Aorta (tissue), 5 donors: ENCODE measurements around the gene SERPINE1. TPM values are rescaled to one million over a fixed set of nuclear protein-coding genes. Genes with fewer than 3 reads are reported as not detected.
"Not testable (repeated sequence)": the region's sequence is repeated elsewhere in the genome, so short reads cannot be mapped to it uniquely, and the experiment has no call there.

Experiments used
- ATAC-seq: fragments of 200-7000 bp; cut with Tn5 transposase; one replicate; pipeline ENCODE4 v1.9.1; 2022; ENCODE audit warnings: moderate library complexity; ENCODE audit not compliant: low FRiP score
- DNase-seq, 2 donors: peaks; one replicate each; pipeline ENCODE4 v3.0.0-alpha.2; 2020
- H3K27ac ChIP-seq, 2 donors: one replicate each; pipeline ENCODE4 v1.5.1; 2013; ENCODE audit warnings: low read length in 2 of 2, mild to moderate bottlenecking in 2 of 2, moderate library complexity in 2 of 2, control low read depth in 1 of 2, inconsistent platforms in 1 of 2, low read depth in 1 of 2
- H3K27me3 ChIP-seq, 2 donors: one replicate each; pipeline ENCODE4 v1.6.1; 2013; ENCODE audit warnings: control low read depth in 1 of 2, low read length in 1 of 2, mild to moderate bottlenecking in 1 of 2, moderate library complexity in 1 of 2; ENCODE audit not compliant: insufficient read depth in 2 of 2, control insufficient read depth in 1 of 2
- H3K36me3 ChIP-seq, 2 donors: one replicate each; pipeline ENCODE4 v1.6.1; 2013; ENCODE audit warnings: control low read depth in 1 of 2, low read length in 1 of 2, mild to moderate bottlenecking in 1 of 2; ENCODE audit not compliant: insufficient read depth in 2 of 2, control insufficient read depth in 1 of 2
- H3K4me1 ChIP-seq, 2 donors: one replicate each; pipeline ENCODE4 v1.6.1; 2013; ENCODE audit warnings: low read length in 2 of 2, control low read depth in 1 of 2, mild to moderate bottlenecking in 1 of 2, moderate library complexity in 1 of 2; ENCODE audit not compliant: insufficient read depth in 2 of 2, control insufficient read depth in 1 of 2
- H3K4me3 ChIP-seq, 2 donors: one replicate each; pipeline ENCODE4 v1.5.1; 2013; ENCODE audit warnings: low read length in 2 of 2, control low read depth in 1 of 2, mild to moderate bottlenecking in 1 of 2
- H3K9me3 ChIP-seq: one replicate; pipeline ENCODE4 v1.6.1; 2013; ENCODE audit warnings: mild to moderate bottlenecking, low read length; ENCODE audit not compliant: control insufficient read depth
- WGBS, 2 donors: extraction: QIAGEN DNeasy Blood & Tissue Kit; methylation state at CpG; one replicate each; pipeline ENCODE4 v1.1.7; 2013; 5-methylcytosine and 5-hydroxymethylcytosine counted together
- intact Hi-C, 2 donors: fragments of 100-400 bp; cut with DNase I; formaldehyde crosslinking; loops; one replicate each; pipeline versions ENCODE4 v1.14.2 to v1.15.0; 2022
- polyA plus RNA-seq, 2 donors: library from polyadenylated mRNA; stranded (reverse); fragments of 200-250 nt; gene quantifications; one replicate each; pipeline ENCODE4 v1.2.3, GENCODE V29; 2013
- total RNA-seq, 2 donors: library from RNA; stranded (reverse); fragmentation: NEBNext Ultra II Directional; extraction: Animal tissue kit (Norgen Biotek cat#: 25700); gene quantifications; one replicate each; pipeline ENCODE4 v1.2.1, GENCODE V29; 2021
- donor health status: healthy with polysubstance abuse.
- donor health status: Bipolar disorder and iron deficiency.
- donor health status: DM: no; HTN: no; CAD: no.
- donor health status: DM: no; HTN: no; CAD: no.
- donor health status: DM: yes; HTN: yes; CAD: no.

SERPINE1 gene
- total and polyA plus RNA-seq, 4 donors, result 57.1 to 693 (median 104) TPM

DNA sequence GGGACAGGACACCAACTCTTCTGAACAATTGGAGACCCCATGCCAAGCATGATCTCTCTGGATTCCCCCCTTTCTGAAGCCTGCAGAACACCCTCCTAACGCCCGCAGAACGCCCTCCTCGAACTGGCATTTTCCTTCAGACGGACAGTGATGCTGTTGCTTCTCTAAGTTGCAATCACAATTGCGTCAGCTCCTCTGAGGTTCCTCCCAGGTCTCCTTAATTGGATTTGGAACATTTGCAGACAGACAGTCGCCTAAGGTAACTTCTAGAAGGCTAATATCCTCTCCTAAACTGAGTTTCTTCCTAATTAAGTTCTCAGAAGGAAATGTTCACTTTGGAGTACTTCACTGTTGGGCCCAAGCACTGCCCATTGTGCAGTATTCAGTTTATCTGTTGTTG, 20.5 kb upstream of the SERPINE1 start:
- DNase-seq (no peak), ATAC-seq (no peak)
- intact Hi-C loops, result no loop called here
- no peak overlapping the region for H3K27ac ChIP-seq
- no peak overlapping the region for H3K4me3 ChIP-seq
- H3K36me3 ChIP-seq, result no peaks in the 10 kb centered on the region
- H3K27me3 ChIP-seq, result no peaks in the 10 kb centered on the region
- H3K9me3 ChIP-seq, result no peaks in the 10 kb centered on the region
- 92 to 93% methylated on average over 7 of the region's 7 CpGs for WGBS, 2 donors
- no peaks in the 10 kb centered on the region for H3K4me1 ChIP-seq

DNA sequence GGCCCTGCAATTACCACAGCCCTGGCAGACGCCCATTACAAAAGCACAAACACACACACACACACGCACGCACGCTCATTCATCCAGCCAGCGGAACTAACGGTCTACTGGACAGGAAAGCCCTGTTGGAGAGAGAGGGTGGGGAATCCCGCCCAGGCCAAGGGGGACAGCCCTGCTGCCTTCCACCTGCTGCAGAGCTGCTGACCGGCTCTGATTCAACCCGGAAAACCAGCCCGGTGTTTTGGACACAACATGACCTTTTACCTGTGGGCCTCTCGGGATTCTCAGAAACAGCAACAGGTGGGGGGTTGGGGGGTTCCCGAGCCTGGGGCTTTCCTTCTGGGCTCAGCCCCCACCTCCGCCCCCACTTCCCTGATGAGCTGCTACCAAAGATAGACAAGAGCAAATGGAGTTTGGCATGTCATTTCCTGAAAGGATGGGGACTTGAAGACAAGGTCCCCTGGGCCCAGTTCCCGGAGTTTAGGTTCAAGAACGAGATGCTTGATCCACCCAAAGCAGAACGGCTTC, 18.5 kb upstream of the SERPINE1 start:
- intact Hi-C loops, result no loop called here
- DNase-seq (no peak), ATAC-seq (peak; percentile 61)
- Histone ChIP-seq H3K36me3 (no peaks in the 10 kb centered on the region), H3K4me3 (no peak overlapping the region), H3K27ac (no peak overlapping the region), H3K4me1 (no peaks in the 10 kb centered on the region), H3K9me3 (no peaks in the 10 kb centered on the region), H3K27me3 (no peaks in the 10 kb centered on the region)
- 55 to 66% methylated on average over 16 of the region's 16 CpGs for WGBS, 2 donors

DNA sequence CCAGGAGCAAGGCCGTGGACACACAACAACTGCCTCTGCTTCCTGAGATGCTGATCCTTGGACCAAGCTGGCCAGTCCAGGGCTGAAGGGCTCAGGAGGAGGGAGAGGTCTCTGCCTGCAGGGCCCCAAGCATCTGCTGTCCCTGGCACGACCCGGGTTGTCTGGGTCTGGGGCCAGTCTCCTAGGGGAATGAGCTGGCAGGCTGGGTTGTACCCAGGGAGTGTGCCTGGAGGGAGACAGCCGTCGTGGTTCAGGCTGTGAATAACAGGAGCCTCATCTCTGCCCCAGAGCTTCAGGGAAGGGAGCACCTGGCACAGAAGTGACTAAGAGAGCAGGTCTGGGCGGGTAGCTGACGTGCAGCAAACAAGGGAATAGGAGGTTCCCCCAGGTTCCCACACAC, 17.9 kb upstream of the SERPINE1 start:
- 18 to 22% methylated on average over 7 of the region's 7 CpGs for WGBS, 2 donors
- Histone ChIP-seq H3K27ac (no peak overlapping the region), H3K4me1 (no peaks in the 10 kb centered on the region), H3K9me3 (no peaks in the 10 kb centered on the region), H3K4me3 (no peak overlapping the region), H3K27me3 (no peaks in the 10 kb centered on the region), H3K36me3 (no peaks in the 10 kb centered on the region)
- intact Hi-C loops, result no loop called here
- DNase-seq, result no peak
- ATAC-seq, result no peak

DNA sequence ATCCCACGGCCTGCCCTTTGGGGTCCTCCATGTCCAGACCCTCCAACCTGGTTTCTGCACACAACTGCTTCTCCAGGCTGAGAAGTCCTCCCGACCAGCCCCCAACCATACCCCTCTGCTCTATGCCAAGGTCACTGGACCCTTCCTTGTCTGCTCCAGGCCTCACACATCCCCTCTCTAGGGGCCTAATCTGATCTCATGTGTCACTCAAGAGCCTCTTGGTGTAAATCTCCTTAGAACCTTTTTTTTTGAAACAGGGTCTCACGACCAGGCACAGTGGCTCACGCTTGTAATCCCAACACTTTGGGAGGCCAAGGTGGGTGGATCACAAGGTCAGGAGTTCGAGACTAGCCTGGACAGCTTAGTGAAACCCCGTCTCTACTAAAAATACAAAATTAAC, 17.5 kb upstream of the SERPINE1 start:
- Histone ChIP-seq H3K27me3 (no peaks in the 10 kb centered on the region), H3K27ac (no peak overlapping the region), H3K36me3 (no peaks in the 10 kb centered on the region), H3K4me3 (no peak overlapping the region), H3K4me1 (no peaks in the 10 kb centered on the region), H3K9me3 (no peaks in the 10 kb centered on the region)
- intact Hi-C loops, result no loop called here
- DNase-seq (no peak), ATAC-seq (no peak)
- 86 to 88% methylated on average over 6 of the region's 6 CpGs for WGBS, 2 donors

DNA sequence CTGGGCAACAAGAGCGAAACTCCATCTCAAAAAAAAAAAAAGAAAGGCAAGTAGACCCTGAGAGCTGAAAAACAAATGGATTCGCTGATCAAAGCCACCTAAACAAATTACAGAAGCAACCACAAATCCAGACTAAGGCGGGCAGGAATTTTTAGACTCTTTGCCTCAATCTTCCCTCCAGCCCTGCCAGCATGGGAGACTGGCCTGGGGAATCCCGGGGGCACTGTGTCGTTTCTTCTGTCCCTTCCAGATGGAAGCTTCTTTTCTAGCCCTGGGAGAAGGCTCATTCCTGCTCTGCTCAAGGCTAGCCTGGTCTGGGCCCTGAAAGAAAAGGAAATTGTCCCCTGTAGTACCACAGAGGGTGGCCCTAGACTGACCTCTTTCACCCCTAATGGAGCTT, 15.6 kb upstream of the SERPINE1 start:
- 82 to 88% methylated on average over 5 of the region's 5 CpGs for WGBS, 2 donors
- ATAC-seq (no peak), DNase-seq (no peak)
- no peaks in the 10 kb centered on the region for H3K27me3 ChIP-seq
- H3K36me3 ChIP-seq, result no peaks in the 10 kb centered on the region
- intact Hi-C loops, result no loop called here
- H3K4me3 ChIP-seq, result no peak overlapping the region
- H3K27ac ChIP-seq, result peak overlapping the region in 1 of 2 donors; percentile 70
- H3K9me3 ChIP-seq, result no peaks in the 10 kb centered on the region
- H3K4me1 ChIP-seq, result no peaks in the 10 kb centered on the region

DNA sequence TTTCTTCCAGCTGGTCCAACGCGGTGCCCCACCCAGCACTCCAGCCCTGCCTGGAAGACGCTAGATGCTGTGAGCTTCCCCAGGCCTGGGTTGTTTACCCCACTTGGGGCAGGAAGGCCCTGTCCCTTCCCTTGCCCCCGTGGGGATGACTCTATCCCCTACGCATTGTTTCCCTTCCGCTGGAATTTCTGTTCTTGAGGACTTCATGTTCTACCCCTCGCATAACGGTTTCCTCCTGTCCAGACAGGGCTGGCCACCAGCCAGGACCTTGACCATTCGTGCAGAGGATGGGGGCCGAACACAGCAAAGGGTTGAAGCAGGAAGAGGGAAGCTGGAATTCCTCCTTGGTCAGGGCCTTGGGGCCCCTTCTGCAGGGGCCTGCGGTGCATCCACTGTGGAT, 14.7 kb upstream of the SERPINE1 start:
- no peaks in the 10 kb centered on the region for H3K4me1 ChIP-seq
- intact Hi-C loops, result no loop called here
- no peaks in the 10 kb centered on the region for H3K9me3 ChIP-seq
- DNase-seq, result peak in 1 of 2 donors; percentile 90
- H3K27ac ChIP-seq, result peak overlapping the region in 1 of 2 donors; percentile 70
- H3K27me3 ChIP-seq, result no peaks in the 10 kb centered on the region
- no peaks in the 10 kb centered on the region for H3K36me3 ChIP-seq
- peak; percentile 67 for ATAC-seq
- H3K4me3 ChIP-seq, result no peak overlapping the region
- WGBS, 2 donors, result 34 to 62% methylated on average over 11 of the region's 11 CpGs

DNA sequence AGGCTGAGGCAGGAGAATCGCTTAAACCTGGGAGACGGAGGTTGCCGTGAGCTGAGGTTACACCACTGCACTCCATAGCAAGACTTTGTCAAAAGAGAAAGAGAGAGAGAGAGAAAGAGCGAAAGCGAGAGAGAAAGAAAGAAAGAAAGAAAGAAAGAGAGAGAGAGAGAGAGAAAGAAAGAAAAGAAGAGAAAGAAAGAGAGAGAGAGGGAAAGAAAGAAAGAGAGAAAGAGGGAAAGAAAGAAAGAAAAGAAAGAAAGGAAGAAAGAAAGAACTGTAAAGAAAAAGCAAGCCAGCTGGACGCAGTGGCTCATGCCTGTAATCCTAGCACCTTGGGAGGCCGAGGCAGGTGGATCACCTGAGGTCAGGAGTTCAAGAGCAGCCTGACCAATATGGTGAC, 13.8 kb upstream of the SERPINE1 start:
- DNase-seq, H3K36me3 ChIP-seq, intact Hi-C loops, H3K4me3 ChIP-seq, H3K27me3 ChIP-seq, H3K4me1 ChIP-seq, H3K9me3 ChIP-seq, ATAC-seq: not testable (repeated sequence)
- peak overlapping the region in 1 of 2 donors; percentile 53 for H3K27ac ChIP-seq
- 97 to 98% methylated on average over 7 of the region's 7 CpGs for WGBS, 2 donors

DNA sequence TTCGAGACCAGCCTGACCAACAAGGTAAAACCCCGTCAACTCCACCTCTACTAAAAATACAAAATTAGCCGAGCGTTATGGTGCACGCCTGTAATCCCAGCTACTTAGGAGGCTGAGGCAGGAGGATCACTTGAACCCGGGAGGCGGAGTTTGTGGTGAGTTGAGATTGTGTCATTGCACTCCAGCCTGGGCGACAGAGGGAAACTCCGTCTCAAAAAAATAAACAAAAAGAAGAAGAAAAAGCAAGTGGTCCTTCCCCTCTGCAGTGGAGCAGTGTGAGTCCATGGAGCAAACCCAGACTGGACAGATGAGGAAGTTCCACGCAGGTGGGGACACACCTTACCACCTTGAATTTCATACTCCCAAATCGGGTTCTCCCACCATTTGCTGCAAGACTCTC, 13.1 kb upstream of the SERPINE1 start:
- ATAC-seq, result no peak
- Histone ChIP-seq H3K9me3 (no peaks in the 10 kb centered on the region), H3K4me1 (no peaks in the 10 kb centered on the region), H3K27me3 (no peaks in the 10 kb centered on the region), H3K36me3 (no peaks in the 10 kb centered on the region), H3K27ac (no peak overlapping the region), H3K4me3 (no peak overlapping the region)
- no peak for DNase-seq
- 80 to 91% methylated on average over 11 of the region's 11 CpGs for WGBS, 2 donors
- intact Hi-C loops, result no loop called here

DNA sequence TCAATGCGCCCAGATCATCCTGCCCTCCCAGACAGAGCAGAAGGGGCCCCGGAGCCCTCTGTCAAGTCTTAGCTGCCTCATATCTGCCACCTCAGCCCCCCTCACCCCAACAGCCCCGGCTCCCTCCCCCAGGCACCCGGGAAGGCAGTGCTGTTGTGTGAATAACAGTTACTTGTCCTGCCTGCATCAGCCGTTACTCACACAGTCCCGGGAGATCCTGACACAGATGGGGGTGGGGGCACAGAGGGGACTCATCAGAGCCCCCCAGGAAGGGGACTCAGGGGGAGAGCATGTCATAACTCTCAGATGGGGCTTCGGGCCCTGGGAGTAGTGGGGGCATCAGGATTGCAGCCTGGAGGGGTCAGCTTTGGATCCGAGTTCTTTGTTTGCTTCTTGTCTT, 12.4 kb upstream of the SERPINE1 start:
- Histone ChIP-seq H3K36me3 (no peaks in the 10 kb centered on the region), H3K4me3 (no peak overlapping the region), H3K27ac (no peak overlapping the region), H3K27me3 (no peaks in the 10 kb centered on the region), H3K4me1 (no peaks in the 10 kb centered on the region), H3K9me3 (no peaks in the 10 kb centered on the region)
- DNase-seq (peak in 1 of 2 donors; percentile 77), ATAC-seq (no peak)
- 38 to 50% methylated on average over 7 to 8 of the region's 8 CpGs for WGBS, 2 donors
- intact Hi-C loops, result no loop called here
